OCI-LY1 (cell line): ENCODE measurements around the gene BAHD1.

Experiments
- H2AFZ ChIP-seq: fragments of 200-600 bp; sonication (generic), shearing (Covaris generic); 2 replicates; pipeline ENCODE4 v1.6.0; 2014; ENCODE audit warnings: antibody characterized with exemption, mild to moderate bottlenecking, low read length
- H3F3A ChIP-seq: fragments of 200-600 bp; sonication (generic), shearing (Covaris generic); 2 replicates; pipeline ENCODE4 v1.6.0; 2014; ENCODE audit warnings: mild to moderate bottlenecking, antibody characterized with exemption, low read length, moderate library complexity; ENCODE audit not compliant: insufficient read depth
- H3K27ac ChIP-seq: fragments of 200-600 bp; sonication (generic); 2 replicates; pipeline ENCODE4 v1.5.1; 2014; ENCODE audit warnings: low read length, mixed run types, mild to moderate bottlenecking, low read depth; ENCODE audit not compliant: poor library complexity, severe bottlenecking
- H3K27me3 ChIP-seq: fragments of 200-600 bp; sonication (generic); 2 replicates; pipeline ENCODE4 v1.6.0; 2014; ENCODE audit warnings: antibody characterized with exemption, mild to moderate bottlenecking, low read length, moderate library complexity; ENCODE audit not compliant: insufficient read depth
- H3K36me3 ChIP-seq: fragments of 200-600 bp; sonication (generic); 2 replicates; pipeline ENCODE4 v1.6.1; 2014; ENCODE audit warnings: mild to moderate bottlenecking, antibody characterized with exemption, low read length, moderate library complexity, mixed read lengths; ENCODE audit not compliant: insufficient read depth
- H3K4me1 ChIP-seq: fragments of 200-600 bp; sonication (generic); 2 replicates; pipeline ENCODE4 v1.5.1; 2014; ENCODE audit warnings: mild to moderate bottlenecking, low read length, moderate library complexity; ENCODE audit not compliant: insufficient read depth, severe bottlenecking
- H3K4me2 ChIP-seq: fragments of 200-600 bp; sonication (generic), shearing (Covaris generic); 2 replicates; pipeline ENCODE4 v1.6.1; 2014; ENCODE audit warnings: low read length
- H3K4me3 ChIP-seq: fragments of 200-600 bp; sonication (generic); 2 replicates; pipeline ENCODE4 v1.5.1; 2014; ENCODE audit warnings: low read length, low read depth, mild to moderate bottlenecking, mixed read lengths; ENCODE audit not compliant: poor library complexity, severe bottlenecking
- H3K79me2 ChIP-seq: fragments of 200-600 bp; shearing (Covaris generic); 2 replicates; pipeline ENCODE4 v1.6.1; 2016; ENCODE audit warnings: mixed run types, low read length, mixed read lengths; ENCODE audit not compliant: insufficient read depth
- H3K9ac ChIP-seq: fragments of 200-600 bp; sonication (generic), shearing (Covaris generic); 2 replicates; pipeline ENCODE4 v1.6.1; 2014; ENCODE audit warnings: mild to moderate bottlenecking, low read length, mixed read lengths
- H3K9me2 ChIP-seq: fragments of 200-600 bp; sonication (generic), shearing (Covaris generic); 2 replicates; pipeline ENCODE4 v1.6.1; 2014; ENCODE audit warnings: low read depth, mild to moderate bottlenecking, low read length, mixed read lengths
- H3K9me3 ChIP-seq: fragments of 200-600 bp; shearing (Covaris generic); 2 replicates; pipeline ENCODE4 v1.6.1; 2014; ENCODE audit warnings: low read length, mixed read lengths
- H4K20me1 ChIP-seq: fragments of 200-600 bp; sonication (generic), shearing (Covaris generic); 2 replicates; pipeline ENCODE4 v1.6.0; 2016; ENCODE audit warnings: mild to moderate bottlenecking, low read length; ENCODE audit not compliant: insufficient read depth
- CTCF ChIP-seq: fragments of 200-600 bp; sonication (generic), shearing (Covaris generic); IDR thresholded peaks from 2 replicates; pipeline ENCODE4 v1.5.1; 2017; ENCODE audit warnings: mild to moderate bottlenecking, antibody characterized with exemption, low read length, moderate library complexity, mixed read lengths
- EZH2 ChIP-seq: fragments of 200-600 bp; sonication (generic), shearing (Covaris generic); IDR thresholded peaks from 2 replicates; pipeline ENCODE4 v1.8.0; 2017; ENCODE audit warnings: borderline replicate concordance, mixed run types, mild to moderate bottlenecking, antibody characterized with exemption, low read length, moderate library complexity, mixed read lengths

Gene BAHD1

GRCh38 chr15:40424483-40425115 lies 16.2 kb upstream of the BAHD1 start:
- Histone ChIP-seq H3K4me2 (no peak overlapping the region), H3F3A (no peaks in the 10 kb centered on the region), H3K79me2 (no peaks in the 10 kb centered on the region), H4K20me1 (no peaks in the 10 kb centered on the region), H3K27me3 (no peaks in the 10 kb centered on the region), H2AFZ (no peak overlapping the region), H3K4me3 (no peak overlapping the region), H3K36me3 (no peaks in the 10 kb centered on the region), H3K9me2 (no peaks in the 10 kb centered on the region), H3K9me3 (no peaks in the 10 kb centered on the region), H3K4me1 (no peaks in the 10 kb centered on the region), H3K27ac (no peak overlapping the region), H3K9ac (no peak overlapping the region)
- TF ChIP-seq CTCF, result no peak
- no peak for TF ChIP-seq EZH2

- Histone ChIP-seq H3K4me3 (no peak overlapping the region), H3K4me2 (no peak overlapping the region), H3K9ac (no peak overlapping the region)
These were observed 15.1 kb upstream of the BAHD1 start for GRCh38 chr15:40425681-40426080.

GRCh38 chr15:40427188-40427587 lies 13.6 kb upstream of the BAHD1 start:
- no peaks in the 10 kb centered on the region for H3K4me1 ChIP-seq
- no peaks in the 10 kb centered on the region for H3K9me3 ChIP-seq
- no peak overlapping the region for H2AFZ ChIP-seq
- no peak overlapping the region for H3K27ac ChIP-seq
- no peaks in the 10 kb centered on the region for H4K20me1 ChIP-seq
- TF ChIP-seq CTCF (no peak), EZH2 (no peak)
- no peaks in the 10 kb centered on the region for H3K36me3 ChIP-seq
- no peaks in the 10 kb centered on the region for H3K27me3 ChIP-seq
- H3K4me3 ChIP-seq, result no peak overlapping the region
- H3F3A ChIP-seq, result no peaks in the 10 kb centered on the region
- no peaks in the 10 kb centered on the region for H3K9me2 ChIP-seq
- H3K79me2 ChIP-seq, result no peaks in the 10 kb centered on the region
- H3K9ac ChIP-seq, result no peak overlapping the region
- no peak overlapping the region for H3K4me2 ChIP-seq

More at GRCh38 chr15:40425681-40426080, 15.1 kb upstream of the BAHD1 start:
- no peaks in the 10 kb centered on the region for H3K9me2 ChIP-seq
- H3K9me3 ChIP-seq, result no peaks in the 10 kb centered on the region
- H3K4me1 ChIP-seq, result no peaks in the 10 kb centered on the region
- no peaks in the 10 kb centered on the region for H3K27me3 ChIP-seq
- H3F3A ChIP-seq, result no peaks in the 10 kb centered on the region
- TF ChIP-seq EZH2 (no peak), CTCF (no peak)
- H4K20me1 ChIP-seq, result no peaks in the 10 kb centered on the region
- H3K36me3 ChIP-seq, result no peaks in the 10 kb centered on the region
- H3K27ac ChIP-seq, result no peak overlapping the region
- H2AFZ ChIP-seq, result no peak overlapping the region
- H3K79me2 ChIP-seq, result no peaks in the 10 kb centered on the region
